LNCaP clone FGC (cell line): ENCODE measurements around the gene PCDHGB4.
"Not testable (repeated sequence)": the region's sequence is repeated elsewhere in the genome, so short reads cannot be mapped to it uniquely, and the experiment has no call there.

Experiments
- DNase-seq: peaks from one replicate; pipeline ENCODE4 v3.0.0-alpha.2; 2011; ENCODE audit warnings: low read depth
- H3K4me3 ChIP-seq: 2 replicates; pipeline ENCODE4 v1.5.1; 2011; ENCODE audit warnings: mild to moderate bottlenecking, low read depth, low read length, control low read depth
- CTCF ChIP-seq: IDR thresholded peaks from 2 replicates; pipeline ENCODE4 v1.5.1; 2012; ENCODE audit warnings: mild to moderate bottlenecking; ENCODE audit not compliant: control insufficient read depth, insufficient read depth; ENCODE audit errors: extremely low read depth

The PCDHGB4 gene

GRCh38 chr5:141345327-141345726 is 42.2 kb upstream of the PCDHGB4 start:
- no peak overlapping the region for H3K4me3 ChIP-seq
- no peak for DNase-seq
- TF ChIP-seq CTCF = no peak

GRCh38 chr5:141346017-141346416 is 41.5 kb upstream of the PCDHGB4 start:
- H3K4me3 ChIP-seq, DNase-seq: not testable (repeated sequence)

GRCh38 chr5:141349917-141350619 is 37.4 kb upstream of the PCDHGB4 start, which contains the start of gene PCDHGB1:
Gene PCDHGB1, plus strand, starts transcription at chr5:141350099. Its CDS starts 162 bp downstream, at chr5:141350261.
- H3K4me3 ChIP-seq = peak within 1 kb of the TSS; percentile 66
- peak; percentile 73 for DNase-seq
- TF ChIP-seq CTCF = peak; percentile 78

- no peak for TF ChIP-seq CTCF
- H3K4me3 ChIP-seq = no peak overlapping the region
- no peak for DNase-seq
Measured at GRCh38 chr5:141351591-141351990, 35.9 kb upstream of the PCDHGB4 start.

- DNase-seq = no peak
- H3K4me3 ChIP-seq = peak within 1 kb of the TSS; percentile 28; the same call in 1 of the 2 replicates
- no peak for TF ChIP-seq CTCF
Measured at GRCh38 chr5:141354900-141355469, 32.5 kb upstream of the PCDHGB4 start, which contains the start of gene PCDHGA4. Gene PCDHGA4, plus strand, starts transcription at chr5:141355021. Its CDS starts 87 bp downstream, at chr5:141355108.

- no peak overlapping the region for H3K4me3 ChIP-seq
- TF ChIP-seq CTCF = no peak
- DNase-seq = no peak
Measured at GRCh38 chr5:141355641-141356040, 31.9 kb upstream of the PCDHGB4 start.

GRCh38 chr5:141356133-141356532 is 31.4 kb upstream of the PCDHGB4 start:
- TF ChIP-seq CTCF = no peak
- DNase-seq = no peak
- H3K4me3 ChIP-seq = no peak overlapping the region
